GM21529 (cell line): ENCODE data around the gene SBSN.

Experiments used
- ATAC-seq: cut with Tn5 transposase; IDR thresholded peaks from one replicate; pipeline ENCODE4 v1.9.1; 2021; ENCODE audit not compliant: unreplicated experiment

Gene SBSN

GRCh38 chr19:35555301-35556005, 27.3 kb upstream of the SBSN start:
- ATAC-seq, result no peak

- no peak for ATAC-seq
Observed at GRCh38 chr19:35554076-35554475, 26.0 kb upstream of the SBSN start.

- ATAC-seq, result no peak
Observed at GRCh38 chr19:35553385-35554000, 25.4 kb upstream of the SBSN start.

- ATAC-seq, result no peak
Observed at GRCh38 chr19:35552534-35553384, 24.6 kb upstream of the SBSN start.

- no peak for ATAC-seq
Observed at GRCh38 chr19:35551091-35551810, 23.1 kb upstream of the SBSN start.

GRCh38 chr19:35549879-35550523, 21.9 kb upstream of the SBSN start:
- no peak for ATAC-seq

GRCh38 chr19:35549174-35549788, 21.2 kb upstream of the SBSN start:
- no peak for ATAC-seq

- ATAC-seq, result no peak
Observed at GRCh38 chr19:35546532-35546931, 18.4 kb upstream of the SBSN start.

GRCh38 chr19:35545855-35546381, 17.8 kb upstream of the SBSN start:
- peak; percentile 46 for ATAC-seq

GRCh38 chr19:35545001-35545854, 17.1 kb upstream of the SBSN start, which contains the start of gene TMEM147:
Gene TMEM147 (plus strand): TSS chr19:35545626. CDS start chr19:35545740, 114 bp downstream.
- ATAC-seq, result peak; percentile 78

- no peak for ATAC-seq
Observed at GRCh38 chr19:35544110-35544802, 16.1 kb upstream of the SBSN start.

GRCh38 chr19:35543280-35544109, 15.4 kb upstream of the SBSN start:
- ATAC-seq, result no peak

GRCh38 chr19:35542209-35542608, 14.1 kb upstream of the SBSN start:
- ATAC-seq, result no peak

GRCh38 chr19:35540356-35540927, 12.3 kb upstream of the SBSN start:
- no peak for ATAC-seq

GRCh38 chr19:35539850-35540249, 11.7 kb upstream of the SBSN start:
- no peak for ATAC-seq

- no peak for ATAC-seq
Observed at GRCh38 chr19:35539314-35539713, 11.2 kb upstream of the SBSN start.

- no peak for ATAC-seq
Observed at GRCh38 chr19:35534803-35535480, 6.8 kb upstream of the SBSN start.
